ENCODE results near the gene ASIP. TPM values are rescaled to one million over a fixed set of nuclear protein-coding genes. Genes with fewer than 3 reads are reported as not detected.

ASIP gene
- total and polyA plus RNA-seq, 4 donors: 0.39 to 0.62 TPM; not detected in 2

- no peaks in the 10 kb centered on the region for H3K36me3 ChIP-seq (ENCODE audit: control insufficient read depth in 4 of 4, insufficient read depth in 3 of 4, low read depth in 1 of 4, low read length in 3 of 4)
- no peaks in the 10 kb centered on the region for H3K9me3 ChIP-seq (ENCODE audit: control insufficient read depth in 4 of 4, low read length in 3 of 4)
- no peak overlapping the region for H3K9ac ChIP-seq (ENCODE audit: low read depth in 1 of 2, low read length in 2 of 2)
- 65% methylated on average over 3 of the region's 3 CpGs for WGBS
- no peak for TF ChIP-seq JUND (IDR thresholded peaks at IDR 0.05)
- no peak for TF ChIP-seq FOXA1 (IDR thresholded peaks at IDR 0.05)
- peak in 1 of 2 donors; percentile 34 for TF ChIP-seq HNF4A (conservative IDR thresholded peaks at IDR 0.05)
- TF ChIP-seq, protein P1, sequence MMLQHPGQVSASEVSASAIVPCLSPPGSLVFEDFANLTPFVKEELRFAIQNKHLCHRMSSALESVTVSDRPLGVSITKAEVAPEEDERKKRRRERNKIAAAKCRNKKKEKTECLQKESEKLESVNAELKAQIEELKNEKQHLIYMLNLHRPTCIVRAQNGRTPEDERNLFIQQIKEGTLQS (IDR thresholded peaks at IDR 0.05): no peak
- TF ChIP-seq NR2F2 (IDR thresholded peaks at IDR 0.05): no peak
- no peak for TF ChIP-seq ZBTB33 (IDR thresholded peaks at IDR 0.05)
- peak in 1 of 2 donors; percentile 28 for TF ChIP-seq RXRA (IDR thresholded peaks at IDR 0.05)
- TF ChIP-seq RAD21 (IDR thresholded peaks at IDR 0.05): no peak
- no peak for TF ChIP-seq GABPA (IDR thresholded peaks at IDR 0.05 in 1 of 2, conservative IDR thresholded peaks at IDR 0.05 in 1 of 2)
- no peak for TF ChIP-seq TAF1 (conservative IDR thresholded peaks at IDR 0.05)
- TF ChIP-seq YY1 (IDR thresholded peaks at IDR 0.05): peak; percentile 70
- no peak overlapping the region for H3K4me3 ChIP-seq (ENCODE audit: low read depth in 1 of 3, low read length in 3 of 3)
- no peak for DNase-seq (ENCODE audit: low spot score)
- no peak overlapping the region for H3K27ac ChIP-seq (ENCODE audit: low read depth in 1 of 2, low read length in 2 of 2)
- peaks cover 15 to 43% (median 34%) of the 10 kb centered on the region in 4 donors for H3K4me1 ChIP-seq (ENCODE audit: control insufficient read depth in 4 of 4, insufficient read depth in 4 of 4, low read length in 3 of 4)
- no peaks in the 10 kb centered on the region for H3K27me3 ChIP-seq (ENCODE audit: control insufficient read depth in 4 of 4, insufficient read depth in 4 of 4, low read length in 3 of 4)
Measured at GRCh38 chr20:34300256-34300806, 59.1 kb downstream of the ASIP start.

GRCh38 chr20:34300809-34301586, 59.8 kb downstream of the ASIP start:
- H3K27me3 ChIP-seq (ENCODE audit: control insufficient read depth in 4 of 4, insufficient read depth in 4 of 4, low read length in 3 of 4): no peaks in the 10 kb centered on the region
- DNase-seq (ENCODE audit: low spot score): peak; percentile 38
- peak overlapping the region in 1 of 2 donors; percentile 18 for H3K9ac ChIP-seq (ENCODE audit: low read depth in 1 of 2, low read length in 2 of 2)
- H3K27ac ChIP-seq (ENCODE audit: low read depth in 1 of 2, low read length in 2 of 2): peak overlapping the region in 1 of 2 donors; percentile 46
- TF ChIP-seq ZBTB33 (IDR thresholded peaks at IDR 0.05) (no peak), HNF4A (conservative IDR thresholded peaks at IDR 0.05) (peak in 1 of 2 donors; percentile 11), SP1 (IDR thresholded peaks at IDR 0.05) (peak; percentile 23), RXRA (IDR thresholded peaks at IDR 0.05) (peak; percentile 46)
- 36% methylated on average over 7 of the region's 7 CpGs for WGBS
- peak overlapping the region in 2 of 3 donors; percentile 1 to 27 for H3K4me3 ChIP-seq (ENCODE audit: low read depth in 1 of 3, low read length in 3 of 3)
- peaks cover 15 to 49% (median 39%) of the 10 kb centered on the region in 4 donors for H3K4me1 ChIP-seq (ENCODE audit: control insufficient read depth in 4 of 4, insufficient read depth in 4 of 4, low read length in 3 of 4)
- no peaks in the 10 kb centered on the region for H3K9me3 ChIP-seq (ENCODE audit: control insufficient read depth in 4 of 4, low read length in 3 of 4)
- no peaks in the 10 kb centered on the region for H3K36me3 ChIP-seq (ENCODE audit: control insufficient read depth in 4 of 4, insufficient read depth in 3 of 4, low read depth in 1 of 4, low read length in 3 of 4)
